NCI-H128 (cell line): ENCODE measurements around the gene PCDHGA8.
"Not testable (repeated sequence)": the region's sequence is repeated elsewhere in the genome, so short reads cannot be mapped to it uniquely, and the experiment has no call there.

Experiments
- DNase-seq: peaks from one replicate; lab custom pipeline; 2025; ENCODE audit not compliant: unreplicated experiment; lab: John Stamatoyannopoulos, UW

Gene PCDHGA8

GRCh38 chr5:141399555-141400258 lies 7.3 kb downstream of the PCDHGA8 start:
- no peak for DNase-seq

- no peak for DNase-seq
Measured at GRCh38 chr5:141402553-141403243, 10.3 kb downstream of the PCDHGA8 start, which contains the start of gene PCDHGA9. PCDHGA9 (plus strand) TSS chr5:141402778; CDS start chr5:141402953, 175 bp downstream.

- DNase-seq, result no peak
Measured at GRCh38 chr5:141403387-141403786, 11.0 kb downstream of the PCDHGA8 start.

- DNase-seq, result not testable (repeated sequence)
Measured at GRCh38 chr5:141407790-141408505, 15.5 kb downstream of the PCDHGA8 start, which contains the start of gene PCDHGB6. PCDHGB6 (plus strand) TSS chr5:141408021; CDS start chr5:141408203, 182 bp downstream.

- no peak for DNase-seq
Measured at GRCh38 chr5:141409598-141410306, 17.3 kb downstream of the PCDHGA8 start.

GRCh38 chr5:141411575-141411974 lies 19.1 kb downstream of the PCDHGA8 start:
- no peak for DNase-seq

- no peak for DNase-seq
Measured at GRCh38 chr5:141412854-141413539, 20.6 kb downstream of the PCDHGA8 start, which contains the start of gene PCDHGA10. PCDHGA10 (plus strand) TSS chr5:141412987; CDS start chr5:141413176, 189 bp downstream.

GRCh38 chr5:141413540-141414069 lies 21.2 kb downstream of the PCDHGA8 start:
- no peak for DNase-seq

- DNase-seq, result not testable (repeated sequence)
Measured at GRCh38 chr5:141414548-141415274, 22.3 kb downstream of the PCDHGA8 start.

- DNase-seq, result not testable (repeated sequence)
Measured at GRCh38 chr5:141415275-141415618, 22.8 kb downstream of the PCDHGA8 start.

- not testable (repeated sequence) for DNase-seq
Measured at GRCh38 chr5:141417494-141418172, 25.2 kb downstream of the PCDHGA8 start, which contains the start of gene PCDHGB7. PCDHGB7 (plus strand) TSS chr5:141417677; CDS start chr5:141417860, 183 bp downstream.

- DNase-seq, result no peak
Measured at GRCh38 chr5:141419074-141419880, 26.8 kb downstream of the PCDHGA8 start.

GRCh38 chr5:141420855-141421488 lies 28.5 kb downstream of the PCDHGA8 start, which contains the start of gene PCDHGA11:
PCDHGA11 (plus strand) TSS chr5:141421051; CDS start chr5:141421228, 177 bp downstream.
- DNase-seq, result no peak

GRCh38 chr5:141421489-141421855 lies 29.0 kb downstream of the PCDHGA8 start:
- DNase-seq, result no peak

GRCh38 chr5:141422742-141423291 lies 30.4 kb downstream of the PCDHGA8 start:
- DNase-seq, result no peak

GRCh38 chr5:141427783-141428426 lies 35.5 kb downstream of the PCDHGA8 start:
- no peak for DNase-seq
